CD8-positive, alpha-beta memory T cell (primary cell): ENCODE data around the gene KRTAP5-1. TPM values are rescaled to one million over a fixed set of nuclear protein-coding genes. Genes with fewer than 3 reads are reported as not detected.
"Not testable (repeated sequence)": the region's sequence is repeated elsewhere in the genome, so short reads cannot be mapped to it uniquely, and the experiment has no call there.

Experiments
- CTCF ChIA-PET: fragments of 350-600 bp; sonication (Branson Sonifier 250); formaldehyde crosslinking; loops from one replicate; lab custom pipeline; 2021; ENCODE audit warnings: antibody characterized with exemption; lab: Charles Lee
- POLR2A ChIA-PET: fragments of 350-600 bp; sonication (Branson Sonifier 250); formaldehyde crosslinking; loops from one replicate; lab custom pipeline; 2021; ENCODE audit warnings: antibody characterized with exemption; lab: Charles Lee
- DNase-seq, 5 donors: peaks; one replicate each; pipeline versions ENCODE4 v3.0.0 to v3.0.0-alpha.2; 2020 to 2022; ENCODE audit warnings: mixed read lengths in 1 of 5
- H3K27ac ChIP-seq: one replicate; pipeline ENCODE4 v1.7.0; 2013; ENCODE audit warnings: low read depth, mild to moderate bottlenecking, low read length, moderate library complexity
- H3K27me3 ChIP-seq: 2 replicates; pipeline ENCODE4 v1.7.0; 2013; ENCODE audit warnings: low read length, mild to moderate bottlenecking; ENCODE audit not compliant: insufficient read depth, poor library complexity, severe bottlenecking
- H3K36me3 ChIP-seq: 2 replicates; pipeline ENCODE4 v1.7.0; 2013; ENCODE audit warnings: mild to moderate bottlenecking, low read length, moderate library complexity; ENCODE audit not compliant: insufficient read depth
- H3K4me1 ChIP-seq: 2 replicates; pipeline ENCODE4 v1.7.0; 2013; ENCODE audit warnings: mild to moderate bottlenecking, low read length, moderate library complexity; ENCODE audit not compliant: insufficient read depth
- H3K4me3 ChIP-seq: 2 replicates; pipeline ENCODE4 v1.7.0; 2013; ENCODE audit warnings: mild to moderate bottlenecking, low read length
- H3K9me3 ChIP-seq: 2 replicates; pipeline ENCODE4 v1.7.0; 2013; ENCODE audit warnings: mild to moderate bottlenecking, low read length
- H3K27ac Mint-ChIP-seq, 8 donors: one replicate each; pipeline ENCODE4 v1.8.0; 2020 to 2021; ENCODE audit warnings: mixed read lengths in 8 of 8, mild to moderate bottlenecking in 6 of 8, inconsistent platforms in 3 of 8, moderate library complexity in 3 of 8
- H3K27me3 Mint-ChIP-seq, 2 donors: one replicate each; pipeline ENCODE4 v1.8.0; 2020 to 2021; ENCODE audit warnings: mixed read lengths in 2 of 2, mild to moderate bottlenecking in 1 of 2, moderate library complexity in 1 of 2
- H3K36me3 Mint-ChIP-seq, 3 donors: one replicate each; pipeline ENCODE4 v1.8.0; 2020 to 2021; ENCODE audit warnings: mixed read lengths in 3 of 3, inconsistent platforms in 1 of 3, mild to moderate bottlenecking in 1 of 3
- H3K4me1 Mint-ChIP-seq, 3 donors: one replicate each; pipeline ENCODE4 v1.8.0; 2020 to 2021; ENCODE audit warnings: mixed read lengths in 3 of 3, inconsistent platforms in 1 of 3, mild to moderate bottlenecking in 1 of 3
- H3K4me3 Mint-ChIP-seq, 7 donors: one replicate each; pipeline ENCODE4 v1.8.0; 2020 to 2021; ENCODE audit warnings: mixed read lengths in 7 of 7, mild to moderate bottlenecking in 6 of 7, moderate library complexity in 4 of 7, inconsistent platforms in 2 of 7
- H3K9me3 Mint-ChIP-seq, 5 donors: one replicate each; pipeline ENCODE4 v1.8.0; 2020 to 2022; ENCODE audit warnings: mixed read lengths in 5 of 5, mild to moderate bottlenecking in 3 of 5, moderate library complexity in 2 of 5, inconsistent platforms in 1 of 5
- polyA plus RNA-seq: library from polyadenylated mRNA; unstranded; fragments of 300-500 nt; fragmentation: Illumina TruSeq; gene quantifications from one replicate; pipeline ENCODE4 v1.2.3, GENCODE V29; 2021
- total RNA-seq, 2 experiments: library from RNA; stranded (reverse); gene quantifications; one replicate each; pipeline ENCODE4 v1.2.3, GENCODE V29; 2021

KRTAP5-1 gene
- total and polyA plus RNA-seq, 3 experiments from 2014 or later = not detected

- no peaks in the 10 kb centered on the region for H3K9me3 Mint-ChIP-seq
- peaks cover 26 to 42% of the 10 kb centered on the region in 2 donors for H3K27me3 Mint-ChIP-seq
- DNase-seq = no peak
- no peaks in the 10 kb centered on the region for H3K4me1 ChIP-seq
- H3K4me3 Mint-ChIP-seq = no peak within 1 kb of the TSS
- no peaks in the 10 kb centered on the region for H3K9me3 ChIP-seq
- CTCF ChIA-PET = interaction anchor here (0.9 kb wide), 1 partner anchor 33 kb away, joined by 3 read pairs; no protein-coding TSS in a partner anchor
- POLR2A ChIA-PET = no interaction called here
- H3K36me3 ChIP-seq = no peaks in the 10 kb centered on the region
- no peaks in the 10 kb centered on the region for H3K36me3 Mint-ChIP-seq
- H3K27ac ChIP-seq = no peak within 1 kb of the TSS
- H3K27me3 ChIP-seq = no peaks in the 10 kb centered on the region
- H3K4me1 Mint-ChIP-seq = peaks cover 5 to 9% (median 8%) of the 10 kb centered on the region in 3 donors
- no peak within 1 kb of the TSS for H3K4me3 ChIP-seq
- no peak within 1 kb of the TSS for H3K27ac Mint-ChIP-seq
Measured at GRCh38 chr11:1608363-1608762, 23.3 kb upstream of the KRTAP5-1 start, which contains the start of gene KRTAP5-3. Gene KRTAP5-3, minus strand, starts transcription at chr11:1608463. Its CDS starts 78 bp downstream, at chr11:1608385.

DNA sequence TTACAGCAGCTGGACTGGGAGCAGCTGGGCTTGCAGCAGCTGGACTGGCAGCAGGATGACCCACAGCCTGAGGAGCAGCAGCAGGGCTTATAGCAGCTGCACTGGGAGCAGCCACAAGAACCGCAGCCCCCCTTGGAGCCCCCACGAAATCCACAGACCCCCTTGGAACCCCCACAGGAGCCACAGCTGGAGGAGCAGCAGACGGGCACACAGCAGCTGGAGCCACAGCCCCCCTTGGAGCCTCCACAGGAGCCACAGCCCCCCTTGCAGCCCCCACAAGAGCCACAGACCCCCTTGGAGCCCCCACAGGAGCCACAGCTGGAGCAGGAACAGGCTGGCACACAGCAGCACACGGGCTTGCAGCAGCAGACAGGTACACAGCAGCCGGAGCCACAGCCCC, 22.8 kb upstream of the KRTAP5-1 start:
- H3K4me3 Mint-ChIP-seq, DNase-seq, H3K4me1 ChIP-seq, H3K27ac ChIP-seq, POLR2A ChIA-PET, H3K9me3 Mint-ChIP-seq, H3K9me3 ChIP-seq, H3K4me3 ChIP-seq, H3K36me3 Mint-ChIP-seq, H3K4me1 Mint-ChIP-seq, H3K36me3 ChIP-seq, H3K27ac Mint-ChIP-seq, H3K27me3 ChIP-seq: not testable (repeated sequence)
- H3K27me3 Mint-ChIP-seq = peaks cover 28 to 42% of the 10 kb centered on the region in 2 donors
- CTCF ChIA-PET = interaction anchor here (0.9 kb wide), 1 partner anchor 33 kb away, joined by 3 read pairs; no protein-coding TSS in a partner anchor

DNA sequence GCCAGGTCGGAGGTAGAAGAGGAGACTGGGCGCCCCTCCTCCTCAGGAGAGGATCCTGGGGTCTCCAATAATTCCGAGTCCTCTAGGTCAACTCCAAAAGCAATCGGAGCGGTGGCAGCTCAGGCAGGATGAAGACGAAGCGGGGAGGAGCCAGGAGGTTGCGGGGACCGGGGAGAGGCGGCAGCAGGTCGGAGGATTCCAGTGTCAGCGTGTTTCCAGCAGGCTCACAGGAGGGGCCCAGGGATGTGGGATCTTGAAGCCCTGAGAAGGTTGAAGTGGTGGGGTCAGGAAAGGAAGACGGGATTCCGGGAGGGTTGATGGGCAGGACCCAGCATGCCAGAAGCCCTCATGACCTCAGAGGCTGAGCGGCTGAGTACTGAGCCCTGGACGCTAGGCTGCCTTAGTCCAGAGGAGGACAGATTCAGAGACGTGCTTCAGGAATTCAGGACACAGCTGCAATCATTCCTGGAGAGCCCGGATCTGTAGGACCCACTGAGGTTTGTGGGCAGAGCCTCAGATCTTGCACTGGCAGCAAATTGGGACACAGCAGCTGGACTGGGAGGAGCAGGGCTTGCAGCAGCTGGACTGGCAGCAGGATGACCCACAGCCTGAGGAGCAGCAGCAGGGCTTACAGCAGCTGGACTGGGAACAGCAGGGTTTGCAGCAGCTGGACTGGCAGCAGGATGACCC, 22.2 kb upstream of the KRTAP5-1 start:
- POLR2A ChIA-PET, H3K27me3 ChIP-seq: not testable (repeated sequence)
- CTCF ChIA-PET = interaction anchor here (0.9 kb wide), 1 partner anchor 32 kb away, joined by 3 read pairs; no protein-coding TSS in a partner anchor

DNA sequence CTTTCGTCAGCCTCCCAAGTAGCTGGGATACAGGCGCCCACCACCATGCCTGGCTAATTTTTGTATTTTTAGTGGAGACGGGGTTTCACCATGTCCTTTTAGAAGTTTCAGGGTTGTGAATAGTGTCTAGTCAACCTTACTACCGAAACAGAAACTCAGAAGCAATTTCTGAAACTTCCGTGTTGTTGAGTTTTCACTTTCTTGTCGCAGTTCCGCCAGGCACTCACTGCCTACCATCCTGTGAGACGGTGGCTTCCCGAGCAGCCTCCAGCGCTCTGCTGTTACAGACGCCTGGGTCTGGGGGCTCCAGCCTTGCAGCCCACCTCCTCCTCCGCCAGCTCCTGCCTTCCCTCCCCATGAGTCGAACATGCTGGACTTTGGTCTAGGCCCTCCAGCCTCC, 20.8 kb upstream of the KRTAP5-1 start:
- H3K9me3 Mint-ChIP-seq, H3K9me3 ChIP-seq, H3K36me3 Mint-ChIP-seq, H3K36me3 ChIP-seq, POLR2A ChIA-PET, H3K4me3 ChIP-seq, H3K27me3 ChIP-seq, H3K27ac ChIP-seq, H3K4me1 Mint-ChIP-seq, H3K4me1 ChIP-seq: not testable (repeated sequence)
- Mint-ChIP-seq H3K27ac (peak overlapping the region in 6 of 8 donors; percentile 6 to 91 (median 80)), H3K4me3 (peak overlapping the region in 6 of 7 donors; percentile 17 to 84 (median 72)), H3K27me3 (peaks cover 28 to 49% of the 10 kb centered on the region in 2 donors)
- CTCF ChIA-PET = interaction anchor here (1.0 to 1.1 kb wide), 2 partner anchors 21 to 31 kb away, joined by 3 read pairs; no protein-coding TSS in a partner anchor
- DNase-seq = peak in 1 of 5 donors; percentile 19

More for the DNA sequence above, 22.2 kb upstream of the KRTAP5-1 start:
- not testable (repeated sequence) for H3K9me3 Mint-ChIP-seq, H3K4me1 ChIP-seq, H3K9me3 ChIP-seq, H3K27ac Mint-ChIP-seq, H3K4me3 Mint-ChIP-seq, H3K36me3 Mint-ChIP-seq, DNase-seq, H3K36me3 ChIP-seq, H3K4me1 Mint-ChIP-seq, H3K27ac ChIP-seq, H3K4me3 ChIP-seq
- H3K27me3 Mint-ChIP-seq = peaks cover 30 to 44% of the 10 kb centered on the region in 2 donors

DNA sequence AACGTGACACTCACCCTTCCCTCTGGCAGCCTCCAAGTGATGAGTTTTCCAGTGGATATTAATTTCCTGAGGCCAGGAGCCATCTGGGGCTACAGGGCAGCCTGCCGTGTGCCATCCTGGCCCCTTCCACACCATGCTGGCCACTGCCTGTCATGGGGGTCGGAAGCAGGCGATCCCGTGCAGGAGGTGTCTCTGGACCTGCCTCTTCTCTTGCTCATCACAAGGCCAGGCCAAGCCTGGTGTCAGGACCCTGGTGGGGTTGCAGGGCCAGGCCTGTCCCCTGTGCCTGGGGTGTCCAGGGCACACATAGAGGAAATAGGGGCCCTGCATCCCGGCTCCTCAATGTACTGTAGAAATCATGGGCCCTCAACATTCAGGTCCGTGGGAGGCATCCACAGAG, 19.6 kb upstream of the KRTAP5-1 start:
- Histone ChIP-seq H3K36me3 (no peaks in the 10 kb centered on the region), H3K27ac (no peak overlapping the region), H3K4me1 (no peaks in the 10 kb centered on the region), H3K4me3 (no peak overlapping the region), H3K9me3 (no peaks in the 10 kb centered on the region), H3K27me3 (no peaks in the 10 kb centered on the region)
- Mint-ChIP-seq H3K36me3 (no peaks in the 10 kb centered on the region), H3K4me3 (no peak overlapping the region), H3K4me1 (peaks cover 5 to 9% (median 8%) of the 10 kb centered on the region in 3 donors), H3K27me3 (peaks cover 22 to 50% of the 10 kb centered on the region in 2 donors), H3K27ac (no peak overlapping the region), H3K9me3 (peaks cover 0 to under 1% (median 0%) of the 10 kb centered on the region in 5 donors)
- CTCF ChIA-PET = interaction anchor here (1.0 kb wide), 1 partner anchor 11 kb away, joined by 3 read pairs; no protein-coding TSS in a partner anchor
- POLR2A ChIA-PET = no interaction called here
- no peak for DNase-seq

DNA sequence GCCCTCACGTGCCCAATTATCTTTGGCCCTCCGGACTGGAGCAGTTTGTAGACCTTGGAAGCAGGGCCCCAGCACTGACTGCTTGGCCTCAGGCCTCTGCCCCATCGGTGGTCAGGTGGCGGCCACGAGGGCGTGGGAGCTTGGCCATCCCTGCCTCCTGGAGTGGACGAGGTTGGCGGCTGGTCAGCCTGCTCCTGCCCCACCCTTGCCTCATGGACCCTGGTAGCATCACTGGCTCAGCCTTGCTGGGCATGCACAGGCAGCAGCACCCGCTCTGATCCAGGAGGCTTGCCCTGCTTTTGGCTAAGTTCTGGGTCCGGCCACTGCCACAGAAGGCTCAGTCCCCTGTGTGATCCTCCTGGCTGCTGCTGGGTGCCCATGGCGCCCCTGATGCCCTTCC, 19.1 kb upstream of the KRTAP5-1 start:
- H3K4me1 Mint-ChIP-seq = peaks cover 5 to 9% (median 8%) of the 10 kb centered on the region in 3 donors
- H3K27ac Mint-ChIP-seq = peak overlapping the region in 1 of 8 donors; percentile 29
- no peak for DNase-seq
- Histone ChIP-seq H3K4me1 (no peaks in the 10 kb centered on the region), H3K9me3 (no peaks in the 10 kb centered on the region), H3K4me3 (no peak overlapping the region), H3K27ac (no peak overlapping the region), H3K27me3 (no peaks in the 10 kb centered on the region), H3K36me3 (no peaks in the 10 kb centered on the region)
- peaks cover 25 to 55% of the 10 kb centered on the region in 2 donors for H3K27me3 Mint-ChIP-seq
- peaks cover 0 to 2% (median 0%) of the 10 kb centered on the region in 5 donors for H3K9me3 Mint-ChIP-seq
- ChIA-PET CTCF (no interaction called here), POLR2A (no interaction called here)
- no peak overlapping the region for H3K4me3 Mint-ChIP-seq
- no peaks in the 10 kb centered on the region for H3K36me3 Mint-ChIP-seq

DNA sequence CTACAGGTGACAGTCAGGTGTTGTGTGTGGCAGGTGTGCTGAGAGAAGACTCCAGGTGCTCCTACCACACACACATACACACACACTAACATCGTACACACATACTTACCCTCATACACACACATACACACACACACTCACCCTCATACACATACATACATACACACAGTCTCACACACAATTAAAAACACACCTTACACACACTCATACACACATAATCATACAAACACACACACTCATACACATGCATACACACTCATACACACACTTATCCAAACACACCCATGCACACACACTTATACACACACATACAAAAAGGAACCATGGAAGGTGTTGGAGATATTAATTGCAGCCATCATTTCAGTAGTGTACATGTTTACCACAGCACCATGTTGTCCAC, 18.5 kb upstream of the KRTAP5-1 start:
- POLR2A ChIA-PET = no interaction called here
- no peaks in the 10 kb centered on the region for H3K27me3 ChIP-seq
- CTCF ChIA-PET = no interaction called here
- no peak overlapping the region for H3K27ac Mint-ChIP-seq
- H3K4me3 ChIP-seq = no peak overlapping the region
- no peaks in the 10 kb centered on the region for H3K4me1 ChIP-seq
- H3K9me3 ChIP-seq = no peaks in the 10 kb centered on the region
- no peaks in the 10 kb centered on the region for H3K36me3 ChIP-seq
- DNase-seq = no peak
- H3K4me1 Mint-ChIP-seq = peaks cover 7 to 9% (median 8%) of the 10 kb centered on the region in 3 donors
- no peak overlapping the region for H3K4me3 Mint-ChIP-seq
- H3K27ac ChIP-seq = no peak overlapping the region
- peaks cover 25 to 60% of the 10 kb centered on the region in 2 donors for H3K27me3 Mint-ChIP-seq
- peaks cover 0 to 3% (median 0%) of the 10 kb centered on the region in 3 donors for H3K36me3 Mint-ChIP-seq
- H3K9me3 Mint-ChIP-seq = peaks cover 0 to 2% (median 0%) of the 10 kb centered on the region in 5 donors

DNA sequence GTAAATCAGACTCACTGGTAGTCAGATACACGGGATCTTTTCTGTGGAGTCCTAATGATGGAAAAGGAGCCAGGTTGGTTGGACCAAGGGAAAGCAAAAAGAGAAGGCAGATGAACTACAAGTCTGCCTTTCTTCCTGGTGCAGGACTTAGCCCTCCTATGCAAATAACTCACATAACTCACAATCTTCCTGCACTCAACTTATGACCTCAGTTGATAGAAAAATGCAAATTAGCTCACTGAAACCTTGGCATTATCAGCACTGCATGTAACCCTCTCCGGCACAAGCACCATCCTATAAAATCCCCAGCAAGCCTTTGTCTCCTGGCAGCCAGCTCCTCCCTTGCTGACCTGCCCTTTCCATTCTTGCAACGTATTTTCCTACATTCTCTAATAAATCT, 16.6 kb upstream of the KRTAP5-1 start:
- POLR2A ChIA-PET, CTCF ChIA-PET, H3K4me1 ChIP-seq, DNase-seq, H3K4me3 ChIP-seq, H3K36me3 ChIP-seq, H3K9me3 ChIP-seq, H3K36me3 Mint-ChIP-seq, H3K4me1 Mint-ChIP-seq, H3K27ac ChIP-seq, H3K9me3 Mint-ChIP-seq, H3K27me3 ChIP-seq, H3K4me3 Mint-ChIP-seq: not testable (repeated sequence)
- Mint-ChIP-seq H3K27me3 (peaks cover 27 to 64% of the 10 kb centered on the region in 2 donors), H3K27ac (peak overlapping the region in 1 of 8 donors; percentile 63)
